ENCODE data around the gene NCAPH2.

NCAPH2 gene

GRCh38 chr22:50567721-50568252, 59.8 kb downstream of the NCAPH2 start:
- Histone ChIP-seq H3K27me3 (ENCODE audit: low read depth, low read length) (no peaks in the 10 kb centered on the region), H3K27ac (ENCODE audit: low read length) (no peak overlapping the region), H3K9me3 (ENCODE audit: control insufficient read depth in 1 of 2, low read length in 2 of 2) (no peaks in the 10 kb centered on the region), H3K36me3 (ENCODE audit: control insufficient read depth in 1 of 2, insufficient read depth in 2 of 2, low read length in 2 of 2) (peaks cover 9 to 46% of the 10 kb centered on the region in 2 donors), H3K4me3 (ENCODE audit: low read depth in 1 of 2, low read length in 2 of 2) (no peak overlapping the region), H3K4me1 (ENCODE audit: control insufficient read depth in 1 of 2, insufficient read depth in 2 of 2, low read length in 2 of 2) (peaks cover 2 to 3% of the 10 kb centered on the region in 2 donors)

- H3K27ac ChIP-seq (ENCODE audit: low read length), result no peak overlapping the region
- H3K4me1 ChIP-seq (ENCODE audit: control insufficient read depth in 1 of 2, insufficient read depth in 2 of 2, low read length in 2 of 2), result peaks cover 2 to 3% of the 10 kb centered on the region in 2 donors
- no peaks in the 10 kb centered on the region for H3K9me3 ChIP-seq (ENCODE audit: control insufficient read depth in 1 of 2, low read length in 2 of 2)
- peaks cover 9 to 49% of the 10 kb centered on the region in 2 donors for H3K36me3 ChIP-seq (ENCODE audit: control insufficient read depth in 1 of 2, insufficient read depth in 2 of 2, low read length in 2 of 2)
- H3K27me3 ChIP-seq (ENCODE audit: low read depth, low read length), result no peaks in the 10 kb centered on the region
- no peak overlapping the region for H3K4me3 ChIP-seq (ENCODE audit: low read depth in 1 of 2, low read length in 2 of 2)
These were observed 60.6 kb downstream of the NCAPH2 start for GRCh38 chr22:50568626-50569025.

- Histone ChIP-seq H3K27ac (ENCODE audit: low read length) (no peak overlapping the region), H3K4me3 (ENCODE audit: low read depth in 1 of 2, low read length in 2 of 2) (no peak overlapping the region), H3K4me1 (ENCODE audit: control insufficient read depth in 1 of 2, insufficient read depth in 2 of 2, low read length in 2 of 2) (no peaks in the 10 kb centered on the region), H3K36me3 (ENCODE audit: control insufficient read depth in 1 of 2, insufficient read depth in 2 of 2, low read length in 2 of 2) (peaks cover 9 to 54% of the 10 kb centered on the region in 2 donors), H3K9me3 (ENCODE audit: control insufficient read depth in 1 of 2, low read length in 2 of 2) (no peaks in the 10 kb centered on the region), H3K27me3 (ENCODE audit: low read depth, low read length) (no peaks in the 10 kb centered on the region)
These were observed 61.0 kb downstream of the NCAPH2 start for GRCh38 chr22:50569041-50569459.

- Histone ChIP-seq H3K4me1 (ENCODE audit: control insufficient read depth in 1 of 2, insufficient read depth in 2 of 2, low read length in 2 of 2) (no peaks in the 10 kb centered on the region), H3K36me3 (ENCODE audit: control insufficient read depth in 1 of 2, insufficient read depth in 2 of 2, low read length in 2 of 2) (peaks cover 9 to 56% of the 10 kb centered on the region in 2 donors), H3K27ac (ENCODE audit: low read length) (no peak overlapping the region), H3K27me3 (ENCODE audit: low read depth, low read length) (no peaks in the 10 kb centered on the region), H3K9me3 (ENCODE audit: control insufficient read depth in 1 of 2, low read length in 2 of 2) (no peaks in the 10 kb centered on the region), H3K4me3 (ENCODE audit: low read depth in 1 of 2, low read length in 2 of 2) (no peak overlapping the region)
These were observed 62.0 kb downstream of the NCAPH2 start for GRCh38 chr22:50569896-50570535.

GRCh38 chr22:50570861-50571260, 62.8 kb downstream of the NCAPH2 start:
- Histone ChIP-seq H3K4me3 (ENCODE audit: low read depth in 1 of 2, low read length in 2 of 2) (no peak overlapping the region), H3K4me1 (ENCODE audit: control insufficient read depth in 1 of 2, insufficient read depth in 2 of 2, low read length in 2 of 2) (no peaks in the 10 kb centered on the region), H3K27me3 (ENCODE audit: low read depth, low read length) (no peaks in the 10 kb centered on the region), H3K27ac (ENCODE audit: low read length) (no peak overlapping the region), H3K36me3 (ENCODE audit: control insufficient read depth in 1 of 2, insufficient read depth in 2 of 2, low read length in 2 of 2) (peaks cover 9 to 61% of the 10 kb centered on the region in 2 donors), H3K9me3 (ENCODE audit: control insufficient read depth in 1 of 2, low read length in 2 of 2) (no peaks in the 10 kb centered on the region)

GRCh38 chr22:50571264-50572175, 63.5 kb downstream of the NCAPH2 start:
- Histone ChIP-seq H3K27ac (ENCODE audit: low read length) (no peak overlapping the region), H3K9me3 (ENCODE audit: control insufficient read depth in 1 of 2, low read length in 2 of 2) (no peaks in the 10 kb centered on the region), H3K36me3 (ENCODE audit: control insufficient read depth in 1 of 2, insufficient read depth in 2 of 2, low read length in 2 of 2) (peaks cover 9 to 63% of the 10 kb centered on the region in 2 donors), H3K4me1 (ENCODE audit: control insufficient read depth in 1 of 2, insufficient read depth in 2 of 2, low read length in 2 of 2) (no peaks in the 10 kb centered on the region), H3K4me3 (ENCODE audit: low read depth in 1 of 2, low read length in 2 of 2) (no peak overlapping the region), H3K27me3 (ENCODE audit: low read depth, low read length) (no peaks in the 10 kb centered on the region)

- Histone ChIP-seq H3K4me3 (ENCODE audit: low read depth in 1 of 2, low read length in 2 of 2) (no peak overlapping the region), H3K27me3 (ENCODE audit: low read depth, low read length) (no peaks in the 10 kb centered on the region), H3K36me3 (ENCODE audit: control insufficient read depth in 1 of 2, insufficient read depth in 2 of 2, low read length in 2 of 2) (peaks cover 9 to 59% of the 10 kb centered on the region in 2 donors), H3K4me1 (ENCODE audit: control insufficient read depth in 1 of 2, insufficient read depth in 2 of 2, low read length in 2 of 2) (peaks cover 0 to 4% of the 10 kb centered on the region in 2 donors), H3K27ac (ENCODE audit: low read length) (no peak overlapping the region), H3K9me3 (ENCODE audit: control insufficient read depth in 1 of 2, low read length in 2 of 2) (no peaks in the 10 kb centered on the region)
These were observed 64.9 kb downstream of the NCAPH2 start for GRCh38 chr22:50572965-50573364.

GRCh38 chr22:50573491-50574382, 65.7 kb downstream of the NCAPH2 start:
- H3K4me3 ChIP-seq (ENCODE audit: low read depth in 1 of 2, low read length in 2 of 2), result no peak overlapping the region
- H3K27ac ChIP-seq (ENCODE audit: low read length), result no peak overlapping the region
- H3K27me3 ChIP-seq (ENCODE audit: low read depth, low read length), result no peaks in the 10 kb centered on the region
- H3K9me3 ChIP-seq (ENCODE audit: control insufficient read depth in 1 of 2, low read length in 2 of 2), result no peaks in the 10 kb centered on the region
- H3K4me1 ChIP-seq (ENCODE audit: control insufficient read depth in 1 of 2, insufficient read depth in 2 of 2, low read length in 2 of 2), result peaks cover 0 to 10% of the 10 kb centered on the region in 2 donors
- H3K36me3 ChIP-seq (ENCODE audit: control insufficient read depth in 1 of 2, insufficient read depth in 2 of 2, low read length in 2 of 2), result peaks cover 9 to 53% of the 10 kb centered on the region in 2 donors

- Histone ChIP-seq H3K9me3 (ENCODE audit: control insufficient read depth in 1 of 2, low read length in 2 of 2) (no peaks in the 10 kb centered on the region), H3K36me3 (ENCODE audit: control insufficient read depth in 1 of 2, insufficient read depth in 2 of 2, low read length in 2 of 2) (peaks cover 5 to 47% of the 10 kb centered on the region in 2 donors), H3K4me3 (ENCODE audit: low read depth in 1 of 2, low read length in 2 of 2) (no peak overlapping the region), H3K27ac (ENCODE audit: low read length) (no peak overlapping the region), H3K4me1 (ENCODE audit: control insufficient read depth in 1 of 2, insufficient read depth in 2 of 2, low read length in 2 of 2) (peaks cover 0 to 17% of the 10 kb centered on the region in 2 donors), H3K27me3 (ENCODE audit: low read depth, low read length) (no peaks in the 10 kb centered on the region)
These were observed 66.3 kb downstream of the NCAPH2 start for GRCh38 chr22:50574383-50574755.

Measured in muscle layer of duodenum (tissue), 2 donors.